Right ventricle myocardium superior (tissue), 1 donor: ENCODE data around the gene PRAMEF7. TPM values are rescaled to one million over a fixed set of nuclear protein-coding genes. Genes with fewer than 3 reads are reported as not detected.
"Not testable (repeated sequence)": the region's sequence is repeated elsewhere in the genome, so short reads cannot be mapped to it uniquely, and the experiment has no call there.

ENCODE experiments used
- ATAC-seq: fragments of 200-7000 bp; cut with Tn5 transposase; one replicate; pipeline ENCODE4 v1.9.1; 2020; ENCODE audit warnings: mild to moderate bottlenecking; ENCODE audit not compliant: poor library complexity
- DNase-seq: peaks from one replicate; pipeline ENCODE4 v3.0.0-alpha.2; 2020
- intact Hi-C: fragments of 100-400 bp; cut with DNase I; formaldehyde crosslinking; loops from one replicate; pipeline ENCODE4 v1.11.2; 2022
- long read RNA-seq: library from polyadenylated mRNA; unstranded; transcript quantifications from one replicate; pipeline ENCODE4 v2.0.0, GENCODE V29; 2021
- total RNA-seq: library from RNA; stranded (reverse); fragmentation: NEBNext Ultra II Directional; extraction: Animal tissue kit (Norgen Biotek cat#: 25700); gene quantifications from one replicate; pipeline ENCODE4 v1.2.1, GENCODE V29; 2021
- donor health status: DM: no; HTN: yes; CAD: no; lungs with severe emphysema.

The PRAMEF7 gene
- not detected for total RNA-seq
- long read RNA-seq, result 0 reads

- intact Hi-C loops, DNase-seq, ATAC-seq: not testable (repeated sequence)
Measured at GRCh38 chr1:12916310-12916709, at the start of gene PRAMEF7. Gene PRAMEF7 (plus strand): TSS chr1:12916610. CDS start chr1:12917693, 1,083 bp downstream.

GRCh38 chr1:12878453-12878852 lies 38.0 kb upstream of the PRAMEF7 start:
- DNase-seq, ATAC-seq, intact Hi-C loops: not testable (repeated sequence)

GRCh38 chr1:12886101-12886500 lies 30.3 kb upstream of the PRAMEF7 start, which contains the start of gene PRAMEF4:
Gene PRAMEF4 (minus strand): TSS chr1:12886201. CDS start chr1:12883394, 2,807 bp downstream.
- intact Hi-C loops, result not testable (repeated sequence)

GRCh38 chr1:12898170-12898569 lies 18.2 kb upstream of the PRAMEF7 start, which contains the start of gene PRAMEF10:
Gene PRAMEF10 (minus strand): TSS chr1:12898270. CDS start chr1:12895847, 2,423 bp downstream.
- ATAC-seq, intact Hi-C loops, DNase-seq: not testable (repeated sequence)

More at GRCh38 chr1:12886101-12886500, 30.3 kb upstream of the PRAMEF7 start, which contains the start of gene PRAMEF4:
- not testable (repeated sequence) for ATAC-seq, DNase-seq

GRCh38 chr1:12899186-12899585 lies 17.2 kb upstream of the PRAMEF7 start:
- DNase-seq, intact Hi-C loops, ATAC-seq: not testable (repeated sequence)

- DNase-seq, ATAC-seq, intact Hi-C loops: not testable (repeated sequence)
Measured at GRCh38 chr1:12903793-12904572, 12.4 kb upstream of the PRAMEF7 start.

GRCh38 chr1:12921749-12922148 lies 5.3 kb downstream of the PRAMEF7 start:
- ATAC-seq, DNase-seq, intact Hi-C loops: not testable (repeated sequence)

GRCh38 chr1:12924368-12924767 lies 8.0 kb downstream of the PRAMEF7 start:
- not testable (repeated sequence) for DNase-seq, ATAC-seq

GRCh38 chr1:12947480-12947879 lies 31.1 kb downstream of the PRAMEF7 start, which contains the start of gene PRAMEF6:
Gene PRAMEF6 (minus strand): TSS chr1:12947580. CDS start chr1:12942518, 5,062 bp downstream.
- DNase-seq, intact Hi-C loops, ATAC-seq: not testable (repeated sequence)

More at GRCh38 chr1:12924368-12924767, 8.0 kb downstream of the PRAMEF7 start:
- intact Hi-C loops, result not testable (repeated sequence)

Other genes starting within 250 kb of the PRAMEF7 start
- gene AADACL3, start 200.5 kb upstream of the PRAMEF7 start, total RNA-seq, result not detected
- gene CFAP107, start 170.4 kb upstream of the PRAMEF7 start, total RNA-seq, result not detected
- not detected for gene PRAMEF12, start 142.9 kb upstream of the PRAMEF7 start, total RNA-seq
- not detected for gene PRAMEF1, start 125.2 kb upstream of the PRAMEF7 start, total RNA-seq
- not detected for gene PRAMEF11, start 85.2 kb upstream of the PRAMEF7 start, total RNA-seq
- gene HNRNPCL1, start 67.9 kb upstream of the PRAMEF7 start, total RNA-seq, result not detected
- gene PRAMEF2, start 59.5 kb upstream of the PRAMEF7 start, total RNA-seq, result not detected
- gene PRAMEF4, start 30.4 kb upstream of the PRAMEF7 start, total RNA-seq, result not detected
- not detected for gene PRAMEF10, start 18.3 kb upstream of the PRAMEF7 start, total RNA-seq
- not detected for gene PRAMEF6, start 31.0 kb downstream of the PRAMEF7 start, total RNA-seq
- not detected for gene PRAMEF27, start 140.0 kb downstream of the PRAMEF7 start, total RNA-seq
- gene HNRNPCL3, start 144.2 kb downstream of the PRAMEF7 start, total RNA-seq, result not detected
- not detected for gene PRAMEF25, start 154.2 kb downstream of the PRAMEF7 start, total RNA-seq
- not detected for gene HNRNPCL2, start 200.2 kb downstream of the PRAMEF7 start, total RNA-seq
- gene PRAMEF26, start 239.4 kb downstream of the PRAMEF7 start, total RNA-seq, result not detected
- not detected for gene HNRNPCL4, start 249.0 kb downstream of the PRAMEF7 start, total RNA-seq